Fibroblast of lung (primary cell): ENCODE results near the gene MYBPH. TPM values are rescaled to one million over a fixed set of nuclear protein-coding genes. Genes with fewer than 3 reads are reported as not detected.

ENCODE experiments used
- DNase-seq, 2 donors: peaks; one replicate each; pipeline versions ENCODE4 v3.0.0 to v3.0.0-alpha.2; 2010; ENCODE audit warnings: low read depth in 2 of 2
- H2AFZ ChIP-seq: 2 replicates; pipeline ENCODE4 v1.5.1; 2012; ENCODE audit warnings: low read length, control low read depth, inconsistent platforms
- H3K27ac ChIP-seq: 2 replicates; pipeline ENCODE4 v1.5.1; 2011; ENCODE audit warnings: low read length, control low read depth; ENCODE audit not compliant: insufficient read depth
- H3K27me3 ChIP-seq: 2 replicates; pipeline ENCODE4 v1.5.1; 2011; ENCODE audit warnings: mild to moderate bottlenecking, low read length; ENCODE audit not compliant: control insufficient read depth, insufficient read depth
- H3K36me3 ChIP-seq: 2 replicates; pipeline ENCODE4 v1.5.1; 2011; ENCODE audit warnings: low read length; ENCODE audit not compliant: control insufficient read depth, insufficient read depth
- H3K4me1 ChIP-seq: 2 replicates; pipeline ENCODE4 v1.5.1; 2011; ENCODE audit warnings: low read length; ENCODE audit not compliant: control insufficient read depth, insufficient read depth; ENCODE audit errors: extremely low read depth
- H3K4me2 ChIP-seq: 2 replicates; pipeline ENCODE4 v1.5.1; 2011; ENCODE audit warnings: low read length, control low read depth; ENCODE audit not compliant: insufficient read depth; ENCODE audit errors: extremely low read depth
- H3K4me3 ChIP-seq, 4 experiments: fragments of 200-600 bp in 1 of 4; sonication (generic) in 1 of 4; replicated peaks in 1 of 4; 2 replicates each; pipeline ENCODE4 v1.5.1; 2011 to 2016; ENCODE audit warnings: low read length in 4 of 4, low read depth in 3 of 4, mild to moderate bottlenecking in 3 of 4, control low read depth in 2 of 4, inconsistent platforms in 1 of 4, mixed read lengths in 1 of 4; ENCODE audit not compliant: insufficient read depth in 1 of 4; ENCODE audit errors: control extremely low read depth in 1 of 4
- H3K79me2 ChIP-seq: 2 replicates; pipeline ENCODE4 v1.5.1; 2012; ENCODE audit warnings: mild to moderate bottlenecking, low read length, inconsistent platforms; ENCODE audit not compliant: control insufficient read depth, insufficient read depth
- H3K9ac ChIP-seq: 2 replicates; pipeline ENCODE4 v1.5.1; 2011; ENCODE audit warnings: mild to moderate bottlenecking, low read length, control low read depth; ENCODE audit not compliant: insufficient read depth
- H3K9me3 ChIP-seq: 2 replicates; pipeline ENCODE4 v1.5.1; 2012; ENCODE audit warnings: low read depth, low read length; ENCODE audit not compliant: control insufficient read depth, insufficient read depth
- H4K20me1 ChIP-seq: 2 replicates; pipeline ENCODE4 v1.5.1; 2011; ENCODE audit warnings: low read length; ENCODE audit not compliant: control insufficient read depth, insufficient read depth; ENCODE audit errors: extremely low read depth
- CTCF ChIP-seq, 2 donors: IDR thresholded peaks in 1 of 2; conservative IDR thresholded peaks in 1 of 2; 1 replicate in 1 of 2; 2 replicates in 1 of 2; pipeline ENCODE4 v1.5.1; 2011 to 2012; ENCODE audit warnings: low read length in 2 of 2, control low read depth in 1 of 2, inconsistent platforms in 1 of 2, low read depth in 1 of 2, mild to moderate bottlenecking in 1 of 2
- EZH2 ChIP-seq: IDR thresholded peaks from 2 replicates; pipeline ENCODE4 v1.5.1; 2012; ENCODE audit warnings: low read length, control low read depth, mild to moderate bottlenecking; ENCODE audit errors: missing control alignments
- polyA plus RNA-seq, 2 donors: library from polyadenylated mRNA; depleted of rRNA in 1 of 2; stranded (reverse) in 1 of 2; unstranded in 1 of 2; fragments of >200 nt; gene quantifications; 2 replicates each; pipeline ENCODE4 v1.2.1, GENCODE V29; 2011 to 2012; ENCODE audit warnings: missing spikeins in 1 of 2
- total RNA-seq: library from RNA; depleted of rRNA; stranded (reverse); fragments of >200 nt; gene quantifications from 2 replicates; pipeline ENCODE4 v1.2.1, GENCODE V29; 2014

Gene MYBPH
- total and polyA plus RNA-seq, 2 donors (not counting 1 experiment from before 2014, with no cell fraction given) = 0.17 to 5.5 TPM

- Histone ChIP-seq H3K4me3 (no peak overlapping the region), H3K36me3 (no peaks in the 10 kb centered on the region), H3K4me1 (peaks cover 25% of the 10 kb centered on the region), H3K27ac (peak overlapping the region; percentile 33), H3K4me2 (no peak overlapping the region), H3K27me3 (no peaks in the 10 kb centered on the region), H3K9me3 (no peaks in the 10 kb centered on the region), H2AFZ (no peak overlapping the region), H3K9ac (no peak overlapping the region), H4K20me1 (no peaks in the 10 kb centered on the region), H3K79me2 (no peaks in the 10 kb centered on the region)
- TF ChIP-seq CTCF (conservative IDR thresholded peaks at IDR 0.05 in 1 of 2, IDR thresholded peaks at IDR 0.05 in 1 of 2; ENCODE audit: low read depth in 1 of 2, low read length in 2 of 2) (no peak), EZH2 (no peak)
- DNase-seq = peak in 1 of 2 donors; percentile 38
Observed at GRCh38 chr1:203178083-203178482, 2.5 kb upstream of the MYBPH start.

GRCh38 chr1:203177470-203178039 lies 1.9 kb upstream of the MYBPH start:
- no peaks in the 10 kb centered on the region for H3K27me3 ChIP-seq
- H3K4me1 ChIP-seq = peaks cover 25% of the 10 kb centered on the region
- H4K20me1 ChIP-seq = no peaks in the 10 kb centered on the region
- H2AFZ ChIP-seq = no peak overlapping the region
- H3K27ac ChIP-seq = peak overlapping the region; percentile 33
- H3K4me3 ChIP-seq = no peak overlapping the region
- H3K9ac ChIP-seq = no peak overlapping the region
- no peaks in the 10 kb centered on the region for H3K79me2 ChIP-seq
- no peak for TF ChIP-seq EZH2
- TF ChIP-seq CTCF (conservative IDR thresholded peaks at IDR 0.05 in 1 of 2, IDR thresholded peaks at IDR 0.05 in 1 of 2; ENCODE audit: low read depth in 1 of 2, low read length in 2 of 2) = no peak
- H3K9me3 ChIP-seq = no peaks in the 10 kb centered on the region
- H3K36me3 ChIP-seq = no peaks in the 10 kb centered on the region
- peak in 1 of 2 donors; percentile 47 for DNase-seq
- H3K4me2 ChIP-seq = no peak overlapping the region

GRCh38 chr1:203177036-203177405 lies 1.4 kb upstream of the MYBPH start:
- H3K27me3 ChIP-seq = no peaks in the 10 kb centered on the region
- no peak overlapping the region for H3K4me3 ChIP-seq
- H3K4me1 ChIP-seq = peaks cover 25% of the 10 kb centered on the region
- H3K79me2 ChIP-seq = no peaks in the 10 kb centered on the region
- no peak overlapping the region for H3K9ac ChIP-seq
- DNase-seq = no peak
- H3K36me3 ChIP-seq = no peaks in the 10 kb centered on the region
- H3K4me2 ChIP-seq = no peak overlapping the region
- H2AFZ ChIP-seq = no peak overlapping the region
- no peak overlapping the region for H3K27ac ChIP-seq
- TF ChIP-seq EZH2 = no peak
- TF ChIP-seq CTCF (conservative IDR thresholded peaks at IDR 0.05 in 1 of 2, IDR thresholded peaks at IDR 0.05 in 1 of 2; ENCODE audit: low read depth in 1 of 2, low read length in 2 of 2) = no peak
- H4K20me1 ChIP-seq = no peaks in the 10 kb centered on the region
- no peaks in the 10 kb centered on the region for H3K9me3 ChIP-seq
